ENCODE measurements around the gene CD99L2.

DNA sequence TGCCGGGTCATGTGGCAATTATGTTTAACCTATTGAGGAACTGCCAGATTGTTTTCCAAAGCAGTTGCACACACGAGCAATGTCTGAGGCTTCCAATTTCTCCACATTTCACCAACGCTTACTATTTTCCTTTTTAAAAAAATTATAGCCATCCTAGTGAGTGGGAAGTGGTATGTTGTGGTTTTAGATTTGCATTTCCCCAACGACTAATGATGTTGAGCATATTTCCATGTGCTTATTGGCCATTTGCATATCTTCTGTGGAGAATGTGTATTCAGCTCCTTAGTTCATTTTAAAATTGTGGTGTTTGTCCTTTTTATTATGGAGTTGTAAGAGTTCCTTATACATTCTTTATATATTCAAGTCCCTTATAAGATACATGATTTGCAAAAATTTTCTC, 145.1 kb downstream of the CD99L2 start:
- TF ChIP-seq, protein P1, sequence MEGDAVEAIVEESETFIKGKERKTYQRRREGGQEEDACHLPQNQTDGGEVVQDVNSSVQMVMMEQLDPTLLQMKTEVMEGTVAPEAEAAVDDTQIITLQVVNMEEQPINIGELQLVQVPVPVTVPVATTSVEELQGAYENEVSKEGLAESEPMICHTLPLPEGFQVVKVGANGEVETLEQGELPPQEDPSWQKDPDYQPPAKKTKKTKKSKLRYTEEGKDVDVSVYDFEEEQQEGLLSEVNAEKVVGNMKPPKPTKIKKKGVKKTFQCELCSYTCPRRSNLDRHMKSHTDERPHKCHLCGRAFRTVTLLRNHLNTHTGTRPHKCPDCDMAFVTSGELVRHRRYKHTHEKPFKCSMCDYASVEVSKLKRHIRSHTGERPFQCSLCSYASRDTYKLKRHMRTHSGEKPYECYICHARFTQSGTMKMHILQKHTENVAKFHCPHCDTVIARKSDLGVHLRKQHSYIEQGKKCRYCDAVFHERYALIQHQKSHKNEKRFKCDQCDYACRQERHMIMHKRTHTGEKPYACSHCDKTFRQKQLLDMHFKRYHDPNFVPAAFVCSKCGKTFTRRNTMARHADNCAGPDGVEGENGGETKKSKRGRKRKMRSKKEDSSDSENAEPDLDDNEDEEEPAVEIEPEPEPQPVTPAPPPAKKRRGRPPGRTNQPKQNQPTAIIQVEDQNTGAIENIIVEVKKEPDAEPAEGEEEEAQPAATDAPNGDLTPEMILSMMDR (IDR thresholded peaks at IDR 0.05; ENCODE audit: low read depth, low read length): no peak
- no peak for TF ChIP-seq POLR2A (IDR thresholded peaks at IDR 0.05; ENCODE audit: extremely low read depth, insufficient read length)
- TF ChIP-seq MYC (IDR thresholded peaks at IDR 0.05; ENCODE audit: low read depth, low read length): no peak
- TF ChIP-seq, protein P2, sequence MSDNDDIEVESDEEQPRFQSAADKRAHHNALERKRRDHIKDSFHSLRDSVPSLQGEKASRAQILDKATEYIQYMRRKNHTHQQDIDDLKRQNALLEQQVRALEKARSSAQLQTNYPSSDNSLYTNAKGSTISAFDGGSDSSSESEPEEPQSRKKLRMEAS (IDR thresholded peaks at IDR 0.05; ENCODE audit: low read depth, low read length): no peak
